ENCODE data around the gene AMOT. TPM values are rescaled to one million over a fixed set of nuclear protein-coding genes. Genes with fewer than 3 reads are reported as not detected.
A peak's percentile ranks its signal among the peaks of the same experiment; 100 is the strongest.

The AMOT gene
- total RNA-seq, 1 donor from 2014 or later = 14.7 TPM

- intact Hi-C loops (cut with DNase I) = no loop called here
- H3K36me3 ChIP-seq = no peaks in the 10 kb centered on the region
- no peaks in the 10 kb centered on the region for H3K27me3 ChIP-seq
- peaks cover 3% of the 10 kb centered on the region for H3K4me1 ChIP-seq
- no peak for DNase-seq
- ATAC-seq = no peak
- H3K4me3 ChIP-seq = no peak overlapping the region
- TF ChIP-seq, protein P1, sequence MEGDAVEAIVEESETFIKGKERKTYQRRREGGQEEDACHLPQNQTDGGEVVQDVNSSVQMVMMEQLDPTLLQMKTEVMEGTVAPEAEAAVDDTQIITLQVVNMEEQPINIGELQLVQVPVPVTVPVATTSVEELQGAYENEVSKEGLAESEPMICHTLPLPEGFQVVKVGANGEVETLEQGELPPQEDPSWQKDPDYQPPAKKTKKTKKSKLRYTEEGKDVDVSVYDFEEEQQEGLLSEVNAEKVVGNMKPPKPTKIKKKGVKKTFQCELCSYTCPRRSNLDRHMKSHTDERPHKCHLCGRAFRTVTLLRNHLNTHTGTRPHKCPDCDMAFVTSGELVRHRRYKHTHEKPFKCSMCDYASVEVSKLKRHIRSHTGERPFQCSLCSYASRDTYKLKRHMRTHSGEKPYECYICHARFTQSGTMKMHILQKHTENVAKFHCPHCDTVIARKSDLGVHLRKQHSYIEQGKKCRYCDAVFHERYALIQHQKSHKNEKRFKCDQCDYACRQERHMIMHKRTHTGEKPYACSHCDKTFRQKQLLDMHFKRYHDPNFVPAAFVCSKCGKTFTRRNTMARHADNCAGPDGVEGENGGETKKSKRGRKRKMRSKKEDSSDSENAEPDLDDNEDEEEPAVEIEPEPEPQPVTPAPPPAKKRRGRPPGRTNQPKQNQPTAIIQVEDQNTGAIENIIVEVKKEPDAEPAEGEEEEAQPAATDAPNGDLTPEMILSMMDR (IDR thresholded peaks at IDR 0.05) = no peak
- H3K27ac ChIP-seq = no peak overlapping the region
- no peaks in the 10 kb centered on the region for H3K9me3 ChIP-seq
These were observed 8.4 kb upstream of the AMOT start for GRCh38 chrX:112849016-112849415.

GRCh38 chrX:112846782-112847181 lies 6.2 kb upstream of the AMOT start:
- no peak for ATAC-seq
- intact Hi-C loops (cut with DNase I) = no loop called here
- no peaks in the 10 kb centered on the region for H3K9me3 ChIP-seq
- no peaks in the 10 kb centered on the region for H3K36me3 ChIP-seq
- no peak for DNase-seq
- H3K4me1 ChIP-seq = peaks cover 3% of the 10 kb centered on the region
- TF ChIP-seq, protein P1 (IDR thresholded peaks at IDR 0.05) = no peak
- H3K4me3 ChIP-seq = no peak overlapping the region
- no peaks in the 10 kb centered on the region for H3K27me3 ChIP-seq
- no peak overlapping the region for H3K27ac ChIP-seq

DNA sequence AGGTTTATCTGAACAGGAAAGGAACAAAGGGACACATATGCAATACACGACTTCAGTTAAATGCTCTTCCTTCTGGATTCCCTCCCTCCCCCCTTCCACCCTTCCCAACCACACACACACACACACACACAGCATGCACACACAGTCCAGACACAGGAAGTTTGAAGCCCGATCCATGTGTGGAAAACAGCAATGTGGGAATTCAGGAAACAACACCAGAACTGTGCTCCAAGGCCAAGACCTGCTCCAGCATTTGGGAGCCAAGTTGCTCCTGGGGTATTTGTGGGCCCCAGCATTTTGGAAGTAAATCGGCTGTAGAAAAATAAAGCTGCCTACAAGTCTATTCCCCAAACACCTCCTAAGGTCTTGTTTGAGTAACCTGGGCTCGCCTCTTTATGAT lies 5.6 kb upstream of the AMOT start:
- intact Hi-C loops (cut with DNase I) = no loop called here
- no peaks in the 10 kb centered on the region for H3K27me3 ChIP-seq
- TF ChIP-seq, protein P1 (IDR thresholded peaks at IDR 0.05) = no peak
- no peaks in the 10 kb centered on the region for H3K4me1 ChIP-seq
- no peaks in the 10 kb centered on the region for H3K9me3 ChIP-seq
- no peaks in the 10 kb centered on the region for H3K36me3 ChIP-seq
- H3K4me3 ChIP-seq = no peak overlapping the region
- no peak overlapping the region for H3K27ac ChIP-seq
- ATAC-seq (no peak), DNase-seq (no peak)

DNA sequence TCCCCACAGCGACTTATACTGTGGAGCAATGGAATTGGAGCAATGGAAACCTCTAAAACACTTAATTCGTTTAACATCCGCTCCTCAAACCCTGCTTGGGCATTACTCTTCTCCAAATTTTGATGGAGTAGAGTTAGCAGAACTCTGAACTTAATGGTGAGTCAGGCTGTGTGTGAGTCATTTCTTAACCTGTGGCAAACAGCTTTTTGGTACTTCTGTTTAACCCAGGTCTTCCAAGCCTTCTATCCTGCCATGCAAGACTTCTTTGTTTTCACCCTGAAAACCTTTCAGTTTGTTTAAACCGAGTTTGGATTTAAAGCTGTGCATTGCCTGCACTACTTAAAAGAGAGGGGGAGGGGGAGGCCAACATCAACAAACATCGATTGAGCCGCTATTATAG lies 3.6 kb upstream of the AMOT start:
- TF ChIP-seq, protein P1 (IDR thresholded peaks at IDR 0.05) = no peak
- DNase-seq = no peak
- no peaks in the 10 kb centered on the region for H3K27me3 ChIP-seq
- H3K27ac ChIP-seq = no peak overlapping the region
- H3K36me3 ChIP-seq = no peaks in the 10 kb centered on the region
- H3K4me1 ChIP-seq = no peaks in the 10 kb centered on the region
- ATAC-seq = no peak
- no peaks in the 10 kb centered on the region for H3K9me3 ChIP-seq
- intact Hi-C loops (cut with DNase I) = no loop called here
- H3K4me3 ChIP-seq = no peak overlapping the region

GRCh38 chrX:112841820-112842157 lies 1.2 kb upstream of the AMOT start:
- Histone ChIP-seq H3K4me1 (no peaks in the 10 kb centered on the region), H3K4me3 (peak overlapping the region; percentile 68), H3K27me3 (no peaks in the 10 kb centered on the region), H3K9me3 (no peaks in the 10 kb centered on the region), H3K27ac (no peak overlapping the region), H3K36me3 (no peaks in the 10 kb centered on the region)
- TF ChIP-seq, protein P1 (IDR thresholded peaks at IDR 0.05) = no peak
- intact Hi-C loops (cut with DNase I) = no loop called here
- DNase-seq (no peak), ATAC-seq (no peak)

DNA sequence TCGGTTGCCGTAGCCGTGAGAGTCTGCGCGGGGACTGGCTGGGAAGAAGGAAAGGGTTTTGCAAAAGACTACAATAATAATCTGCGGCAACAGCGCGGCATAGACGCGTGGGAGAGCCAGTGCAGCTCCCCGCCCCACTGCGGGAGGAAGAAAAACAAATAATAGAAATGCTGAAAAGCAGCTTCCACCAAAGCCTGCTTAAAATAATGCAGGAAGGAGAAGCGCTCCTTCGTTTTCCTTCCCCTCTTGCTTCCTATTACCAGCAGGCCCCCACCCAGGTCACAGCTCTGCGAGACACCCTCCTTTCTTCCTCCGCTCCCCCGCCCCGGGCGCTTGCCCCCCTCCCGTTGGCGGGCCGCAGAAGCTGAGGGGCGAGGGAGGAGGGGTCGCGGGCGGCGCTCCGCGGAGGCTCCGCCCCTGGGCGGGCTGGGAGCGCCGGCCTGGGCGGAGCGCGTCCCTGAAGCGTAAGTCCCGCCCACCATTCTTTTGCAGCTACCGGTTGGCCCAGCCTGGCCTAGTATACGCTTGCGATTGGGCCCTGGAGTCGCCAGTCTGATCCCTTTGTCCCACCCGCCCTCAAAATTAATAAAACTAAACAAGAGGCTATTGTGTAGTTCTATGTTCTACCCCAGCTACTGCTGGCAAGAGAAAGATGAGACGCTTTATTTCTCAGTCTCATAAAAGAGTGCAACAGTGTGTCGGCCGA lies 636 bp upstream of the AMOT start:
- Histone ChIP-seq H3K9me3 (no peaks in the 10 kb centered on the region), H3K27ac (peak overlapping the region; percentile 66), H3K4me1 (no peaks in the 10 kb centered on the region), H3K36me3 (no peaks in the 10 kb centered on the region), H3K27me3 (no peaks in the 10 kb centered on the region), H3K4me3 (peak overlapping the region; percentile 68)
- TF ChIP-seq, protein P1 (IDR thresholded peaks at IDR 0.05) = no peak
- peak; percentile 89 for DNase-seq
- ATAC-seq = peak; percentile 99
- intact Hi-C loops (cut with DNase I) = no loop called here
